NCI-H2171 (cell line): ENCODE measurements around the gene RETSAT.
"Not testable (repeated sequence)": the region's sequence is repeated elsewhere in the genome, so short reads cannot be mapped to it uniquely, and the experiment has no call there.

Experiments used
- DNase-seq: peaks from one replicate; lab custom pipeline; 2025; lab: John Stamatoyannopoulos, UW

RETSAT gene

DNA sequence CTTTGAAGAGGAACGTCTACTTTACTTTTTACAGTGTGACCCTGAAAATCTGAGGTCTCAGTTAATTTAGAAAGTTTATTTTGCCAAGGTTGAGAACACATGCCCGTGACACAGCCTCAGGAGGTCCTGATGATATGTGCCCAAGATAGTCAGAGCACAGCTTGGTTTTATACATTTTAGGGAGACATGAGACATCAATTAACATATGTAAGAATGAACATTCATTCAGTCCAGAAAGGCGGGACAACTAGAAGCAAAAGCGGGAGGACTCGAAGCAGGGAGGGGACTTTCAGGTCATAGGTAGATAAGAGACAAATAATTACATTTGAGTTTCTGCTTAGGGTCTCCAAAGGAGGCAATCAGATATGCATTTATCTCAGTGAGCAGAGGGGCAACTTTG lies 23.9 kb upstream of the RETSAT start:
- DNase-seq, result no peak

DNA sequence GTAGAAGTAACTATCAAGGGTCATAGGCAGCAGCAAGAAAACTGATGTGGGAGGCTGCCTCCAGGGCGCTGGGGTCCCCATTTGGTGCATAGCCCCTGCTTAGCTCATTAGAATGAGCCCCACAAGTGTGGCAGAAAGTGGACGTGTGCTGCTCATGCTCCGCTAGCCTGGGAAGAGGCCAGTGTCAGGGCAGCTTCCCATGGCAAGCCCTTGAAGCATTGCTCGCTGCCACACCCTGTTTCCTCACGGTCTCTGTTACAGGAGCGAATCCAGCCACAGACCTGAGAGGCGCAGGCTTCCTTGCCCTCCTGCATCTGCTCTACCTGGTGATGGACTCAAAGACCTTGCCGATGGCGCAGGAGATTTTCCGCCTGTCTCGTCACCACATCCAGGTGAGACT lies 22.8 kb upstream of the RETSAT start:
- DNase-seq, result no peak

DNA sequence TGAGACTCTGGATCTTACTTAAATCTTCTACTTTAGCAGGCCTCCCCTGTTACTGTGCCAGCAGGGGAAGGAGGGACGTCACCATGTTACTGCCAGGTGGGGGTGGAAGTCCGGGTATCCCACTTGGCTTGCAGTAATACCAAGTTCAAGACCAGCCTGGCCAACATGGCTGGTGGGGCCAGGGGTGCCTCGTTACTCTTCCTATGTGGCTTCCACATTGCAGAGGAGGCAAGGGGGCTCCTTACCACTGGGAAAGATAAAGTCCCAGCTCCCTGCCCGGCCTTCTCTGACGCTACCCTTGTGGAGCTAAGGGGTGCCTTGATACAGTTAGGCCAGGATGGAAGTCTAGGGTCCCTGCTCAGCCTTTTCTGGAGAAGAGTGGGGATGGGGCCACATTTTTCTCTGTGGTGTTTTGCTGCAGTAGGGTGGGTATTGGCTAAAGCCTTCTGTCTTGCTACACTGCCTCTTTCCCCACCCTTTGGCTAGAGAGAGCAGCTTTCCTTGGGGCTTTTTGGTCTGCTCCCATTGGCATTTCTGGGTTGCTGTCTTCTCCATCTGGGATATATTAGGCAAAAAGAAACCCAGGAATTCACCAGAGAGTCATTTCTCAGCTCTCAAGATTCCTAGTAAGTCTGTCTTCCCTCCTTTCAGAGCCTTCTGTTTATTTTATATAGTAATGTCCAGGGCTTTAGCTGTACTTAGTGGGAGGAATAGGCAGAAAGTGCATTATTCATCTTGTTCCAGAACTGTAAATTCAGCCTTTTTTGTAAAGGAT lies 22.1 kb upstream of the RETSAT start:
- no peak for DNase-seq

DNA sequence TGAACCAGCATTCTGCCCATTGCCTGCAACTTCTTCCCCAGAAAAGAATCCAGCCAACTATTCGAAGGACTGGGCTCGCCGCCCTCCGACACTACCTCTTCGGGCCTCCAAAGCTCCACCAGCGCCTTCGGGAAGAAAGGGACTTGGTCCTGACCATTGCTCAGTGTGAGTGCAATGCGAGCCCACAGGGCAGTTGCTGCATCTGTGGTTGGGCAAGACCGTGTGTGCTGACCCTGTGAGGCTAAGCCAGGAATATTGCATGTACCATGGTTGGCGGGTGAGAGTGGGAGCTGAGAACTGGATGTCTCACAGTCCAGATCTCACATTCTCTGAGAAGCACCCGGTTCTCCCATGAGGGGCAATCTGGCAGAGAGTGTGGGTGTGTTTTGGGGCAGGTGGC lies 16.7 kb upstream of the RETSAT start:
- no peak for DNase-seq

DNA sequence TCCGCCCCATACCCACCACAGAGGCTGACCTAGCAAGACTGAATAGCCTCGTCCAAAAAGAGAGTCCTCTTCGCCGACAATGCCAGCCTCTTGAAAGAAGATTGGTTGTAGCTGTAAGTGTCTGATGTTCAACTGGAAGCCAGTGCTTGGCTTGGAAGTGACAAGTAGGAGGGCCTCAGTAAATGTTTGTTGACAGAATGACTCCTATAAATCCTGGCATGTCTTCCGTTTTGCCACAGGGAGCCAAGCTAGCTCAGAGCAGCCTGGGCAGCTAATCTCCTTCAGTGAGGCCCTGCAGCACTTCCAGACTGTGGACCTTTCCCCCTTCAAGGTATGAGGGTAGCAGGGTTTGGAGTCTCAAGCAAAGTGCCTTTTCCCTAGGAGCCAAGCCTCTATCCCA lies 15.2 kb upstream of the RETSAT start:
- DNase-seq, result no peak

DNA sequence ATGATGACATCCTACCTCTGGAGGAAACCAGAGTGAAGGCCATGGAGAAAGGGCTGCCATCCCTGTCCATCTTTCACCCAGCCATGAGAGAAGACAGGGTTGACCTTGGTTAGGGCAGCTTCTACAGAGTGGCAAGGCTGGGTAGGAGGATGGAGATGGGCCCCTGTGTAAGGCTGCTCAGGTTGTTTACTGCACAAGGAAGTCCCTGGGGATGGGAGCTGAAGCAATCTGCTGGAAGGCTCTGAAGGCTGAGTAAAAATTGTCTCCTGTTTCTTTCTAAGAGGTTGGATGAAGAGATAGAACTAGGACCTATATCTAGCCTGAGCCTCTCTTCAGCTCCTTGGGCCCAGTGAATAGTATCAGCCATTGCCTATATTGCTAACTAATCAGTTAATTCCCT lies 14.6 kb upstream of the RETSAT start:
- peak; percentile 3 for DNase-seq

DNA sequence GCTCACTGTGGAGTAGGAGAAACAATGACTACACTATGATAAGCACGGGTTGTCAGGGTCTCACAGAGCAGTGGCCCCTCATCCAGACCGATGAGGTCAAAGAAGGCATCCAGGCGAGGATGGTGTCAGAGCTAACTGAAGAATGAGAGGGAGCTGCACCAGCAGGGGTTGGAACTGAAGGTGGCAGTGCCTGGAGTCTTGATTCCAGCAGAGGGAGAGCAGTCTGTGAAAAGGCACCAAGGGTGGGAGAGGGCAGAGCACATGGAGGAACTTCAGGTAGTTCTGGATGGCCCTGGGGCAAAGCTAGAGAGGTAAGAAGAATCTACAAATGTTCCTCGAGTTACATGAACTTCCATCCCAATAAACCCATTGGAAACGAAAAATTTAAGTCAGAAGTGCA lies 12.9 kb upstream of the RETSAT start:
- DNase-seq, result no peak

DNA sequence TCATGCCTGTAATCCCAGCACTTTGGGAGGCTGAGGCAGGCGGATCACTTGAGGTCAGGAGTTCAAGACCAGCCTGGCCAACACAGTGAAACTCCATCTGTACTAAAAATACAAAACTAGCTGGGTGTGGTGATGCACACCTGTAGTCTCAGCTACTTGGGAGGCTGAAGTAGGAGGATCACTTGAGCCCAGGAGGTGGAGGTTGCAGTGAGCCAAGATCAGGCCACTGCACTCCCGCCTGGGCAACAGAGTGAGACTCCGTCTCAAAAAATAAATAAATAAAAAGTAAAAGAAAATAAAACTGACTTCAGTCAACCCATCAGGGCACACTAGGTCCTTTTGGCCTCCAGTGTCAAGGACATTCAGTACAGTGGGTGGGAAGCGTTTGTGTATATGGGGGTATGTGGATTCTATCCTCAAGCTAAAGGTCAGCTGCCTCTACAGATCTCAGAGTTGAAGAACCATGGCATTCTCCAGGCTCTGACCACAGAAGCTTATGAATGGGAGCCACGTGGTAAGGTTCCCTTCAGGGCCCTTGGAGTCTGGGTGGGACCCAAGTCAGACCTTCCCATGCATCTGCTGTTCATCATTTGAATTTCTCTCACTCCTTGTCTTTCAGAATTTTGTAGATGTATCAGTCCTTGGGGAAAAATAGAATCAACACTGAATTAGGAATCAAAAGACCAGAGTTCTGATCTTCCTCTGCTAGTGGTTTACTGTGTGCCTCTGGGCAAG lies 8.5 kb upstream of the RETSAT start:
- DNase-seq, result not testable (repeated sequence)

DNA sequence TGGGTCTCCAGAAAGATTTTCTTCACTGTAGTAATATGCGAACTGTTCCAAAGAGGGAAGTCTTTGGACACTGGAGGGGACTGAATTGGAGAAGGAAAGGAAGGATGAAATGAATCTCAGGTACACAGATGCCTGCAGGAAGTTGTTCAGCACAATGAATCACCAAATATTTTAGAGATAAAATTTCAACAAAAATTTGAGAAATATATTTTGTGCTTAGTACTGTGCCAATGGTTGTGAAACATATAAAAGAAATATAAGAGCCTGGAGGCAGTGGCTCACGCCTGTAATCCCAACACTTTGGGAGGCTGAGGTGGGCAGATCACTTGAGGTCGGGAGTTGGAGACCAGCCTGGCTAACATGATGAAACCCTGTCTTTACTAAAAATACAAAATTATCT lies 3.4 kb upstream of the RETSAT start:
- DNase-seq, result no peak

DNA sequence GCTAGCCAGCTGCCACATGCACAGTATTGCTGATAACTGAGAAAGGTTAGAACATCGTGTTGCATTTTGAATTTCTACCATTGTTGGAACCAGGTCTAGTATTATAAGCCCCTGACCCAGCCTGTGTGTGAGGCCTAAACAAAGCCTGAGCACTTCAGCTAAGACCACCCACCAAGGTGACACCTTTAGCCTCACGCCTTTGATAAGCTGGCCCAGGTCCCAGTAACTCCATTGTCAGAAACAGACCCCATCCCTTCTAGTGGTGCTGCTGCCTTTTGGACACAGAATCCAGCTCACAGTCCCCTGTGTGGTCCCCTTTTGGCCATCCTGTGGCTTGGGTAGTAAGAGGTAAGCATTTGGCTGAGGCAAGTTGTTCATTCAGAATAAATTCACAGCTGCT lies 1.9 kb upstream of the RETSAT start:
- DNase-seq, result no peak

DNA sequence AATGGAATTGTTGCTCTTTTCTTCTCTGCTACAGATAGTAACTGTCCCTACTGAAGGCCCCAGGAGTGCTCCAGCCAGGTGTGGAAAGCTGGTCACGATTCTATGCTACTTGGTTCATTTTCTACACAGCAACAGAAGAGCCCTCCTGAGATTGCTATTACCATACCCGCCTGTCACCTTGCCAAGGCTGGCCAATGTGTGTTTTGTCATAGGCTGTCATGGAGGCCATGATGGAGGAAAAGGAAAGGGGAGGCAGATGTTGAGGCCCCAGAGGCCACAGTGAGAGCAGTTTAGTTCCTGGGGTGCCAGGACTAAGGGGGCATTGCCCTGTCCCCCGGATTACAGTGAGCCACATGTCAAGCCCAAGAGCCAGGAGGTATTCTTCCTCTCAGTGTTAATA lies 1.2 kb upstream of the RETSAT start:
- DNase-seq, result no peak

DNA sequence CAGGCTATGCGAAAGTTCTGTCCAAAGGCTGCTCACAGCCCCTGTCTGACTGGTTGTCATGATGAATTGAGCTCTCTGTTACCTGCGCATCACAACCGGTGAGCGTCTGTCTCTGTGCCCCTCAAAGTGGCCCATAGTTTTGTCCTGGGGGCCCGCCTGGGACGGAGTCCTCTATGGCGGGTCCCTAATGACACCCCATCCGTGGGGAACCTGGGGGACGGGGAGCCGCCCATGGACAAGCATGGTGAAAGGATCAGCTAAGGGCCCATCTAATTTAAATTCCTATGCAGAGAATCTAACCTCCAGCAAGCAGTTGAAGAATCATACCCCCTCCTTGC lies 714 bp upstream of the RETSAT start:
- DNase-seq, result no peak

DNA sequence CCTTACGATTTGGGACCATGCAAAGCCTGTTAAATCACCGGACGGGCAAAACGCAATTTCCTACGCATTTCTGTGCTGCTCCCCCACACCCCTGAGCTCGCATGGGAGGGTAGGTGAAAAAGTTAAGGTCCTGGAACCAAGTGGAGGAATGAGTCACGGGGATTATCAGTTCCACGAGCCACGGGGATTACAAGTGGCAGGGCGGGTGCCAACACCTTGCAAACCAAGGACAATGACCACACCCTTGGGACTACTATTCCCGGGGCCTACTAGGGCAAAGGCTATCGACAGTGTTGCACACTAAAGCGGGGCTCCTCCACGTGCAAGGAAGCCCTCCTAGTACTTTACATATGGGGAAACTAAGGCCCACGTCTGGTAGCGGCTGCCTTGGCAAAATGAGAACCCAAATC lies 447 bp downstream of the RETSAT start:
- DNase-seq, result no peak

DNA sequence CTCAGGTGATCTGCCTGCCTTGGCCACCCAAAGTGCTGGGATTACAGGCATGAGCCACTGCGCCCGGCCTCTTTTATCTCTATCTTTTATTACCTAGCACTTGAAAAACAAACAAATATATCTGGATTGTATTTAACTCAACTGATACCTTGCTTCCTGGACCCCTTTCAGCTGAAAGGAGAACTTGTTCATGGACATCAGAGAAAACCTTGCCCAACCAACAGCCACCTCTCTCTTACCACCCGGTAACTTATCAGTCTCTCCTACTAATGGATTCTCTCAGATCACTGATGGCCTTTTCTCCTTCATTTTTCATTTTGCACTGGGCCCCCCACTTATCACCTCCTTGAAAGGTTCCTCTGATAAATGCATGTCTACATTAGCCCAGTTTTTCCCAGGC lies 6.7 kb downstream of the RETSAT start:
- no peak for DNase-seq

DNA sequence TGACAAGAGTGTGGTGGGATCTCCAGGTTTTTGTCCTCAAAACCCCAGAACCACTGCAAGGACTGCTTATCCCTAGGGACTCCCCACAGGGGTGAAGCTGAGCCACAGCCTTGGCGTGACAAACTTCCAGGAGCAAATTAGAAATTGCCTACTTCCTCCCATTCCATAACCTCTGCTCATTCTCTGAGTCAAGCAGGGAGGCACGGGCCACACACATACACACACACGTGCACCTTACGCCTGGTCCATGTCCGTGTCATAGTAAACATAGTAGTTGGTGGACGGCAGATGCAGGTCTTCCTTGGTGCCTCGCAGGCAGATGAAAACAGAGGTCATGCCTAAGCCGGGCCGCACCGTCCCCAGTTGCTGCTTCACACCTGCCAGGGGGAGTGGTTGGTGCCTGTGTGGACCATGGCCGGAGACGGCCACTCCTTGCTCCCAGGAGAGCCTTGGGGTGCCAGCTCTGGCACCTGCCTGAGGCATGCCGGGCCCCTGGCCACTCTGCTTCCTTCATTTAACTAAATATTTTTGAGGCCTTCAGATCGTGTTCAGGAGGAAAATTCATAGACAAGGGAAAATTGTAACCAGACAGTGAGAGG lies 9.9 kb downstream of the RETSAT start:
- DNase-seq, result no peak

DNA sequence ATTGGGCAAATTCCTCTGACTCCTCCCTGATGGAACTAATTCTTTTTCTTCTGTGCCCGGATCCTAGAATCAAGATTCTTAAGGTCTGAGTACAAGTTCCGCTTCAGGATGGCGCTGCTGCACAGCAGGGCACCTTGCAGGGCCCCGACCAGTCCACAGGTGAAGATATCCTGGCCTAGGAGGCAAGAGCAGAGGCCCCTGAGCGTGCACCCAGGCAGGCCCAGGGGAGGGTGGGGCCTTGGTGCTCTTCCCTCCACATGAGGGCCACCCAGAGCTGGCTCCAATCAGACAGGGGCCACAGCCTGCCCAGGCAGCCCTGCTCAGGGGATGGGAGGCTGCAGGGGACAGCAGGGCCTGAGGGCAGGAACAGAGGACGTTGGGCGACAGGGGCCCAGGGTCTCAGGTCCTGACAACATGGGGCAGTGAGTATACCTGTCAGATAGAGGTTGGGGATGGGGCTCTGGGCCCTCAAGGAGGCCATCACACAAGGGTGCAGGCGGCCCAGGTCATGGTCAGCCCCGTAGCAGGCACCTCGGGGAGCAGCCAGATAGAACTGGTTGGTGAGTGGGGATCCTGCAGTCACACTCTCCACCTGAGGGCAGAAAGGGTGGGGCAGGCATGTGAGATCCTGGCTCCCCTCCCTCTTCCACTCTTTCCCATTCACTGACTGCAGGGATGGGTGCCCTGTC lies 11.0 kb downstream of the RETSAT start:
- DNase-seq, result not testable (repeated sequence)

DNA sequence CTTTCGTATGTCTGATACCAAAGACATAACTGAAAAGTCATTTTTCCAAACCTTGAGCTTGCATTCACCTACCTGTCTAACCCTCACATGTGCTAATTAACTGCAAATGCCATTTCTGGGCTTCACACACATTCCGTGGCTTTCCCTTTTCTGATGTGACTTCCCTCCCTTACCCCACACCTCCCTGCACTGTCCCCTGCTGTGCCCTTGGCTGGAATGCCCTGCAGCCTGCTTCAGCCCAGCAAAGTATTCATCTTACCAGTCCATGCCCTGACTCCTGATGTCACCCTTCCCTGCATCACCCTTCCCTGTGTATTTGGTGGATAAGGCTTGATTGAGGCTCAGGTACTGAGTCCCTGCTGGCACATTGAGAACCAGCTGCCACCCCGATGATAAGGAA lies 12.2 kb downstream of the RETSAT start:
- DNase-seq, result no peak

DNA sequence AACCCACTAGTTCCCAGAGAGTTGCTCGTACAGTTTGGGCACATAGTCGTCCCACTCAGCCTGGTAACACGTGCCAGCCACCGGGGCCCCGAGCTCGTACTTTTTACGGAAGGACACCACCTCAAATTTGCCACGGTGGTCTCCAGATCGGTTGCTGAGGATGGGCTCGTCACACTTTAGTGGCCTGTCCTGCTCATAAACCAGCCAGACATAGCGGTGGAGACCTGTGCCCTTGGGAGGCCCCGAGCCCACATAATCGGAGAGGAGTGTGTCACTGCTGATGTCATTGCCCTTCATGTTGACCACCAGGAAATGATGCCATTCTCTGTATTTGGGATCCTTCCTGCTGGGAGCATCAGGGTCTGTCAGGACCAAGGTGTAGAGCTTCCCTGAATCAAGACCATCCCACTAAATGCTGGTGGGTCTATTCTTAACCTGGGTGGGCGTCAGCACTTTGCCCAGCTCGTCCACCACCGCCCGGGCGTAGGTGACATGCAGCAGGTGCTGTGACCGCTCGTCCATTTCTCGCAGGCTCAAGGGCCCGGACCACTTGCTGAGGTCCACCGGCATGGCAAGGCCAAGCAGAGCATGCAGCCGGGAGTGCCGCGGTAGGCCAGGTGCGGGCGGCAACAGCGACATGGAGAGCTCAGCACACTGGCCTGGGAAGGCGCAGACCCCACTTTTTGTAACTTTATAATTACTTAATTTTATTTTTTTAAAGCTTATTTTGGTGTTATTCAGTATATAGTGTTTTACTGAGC lies 12.9 kb downstream of the RETSAT start:
- DNase-seq, result no peak

DNA sequence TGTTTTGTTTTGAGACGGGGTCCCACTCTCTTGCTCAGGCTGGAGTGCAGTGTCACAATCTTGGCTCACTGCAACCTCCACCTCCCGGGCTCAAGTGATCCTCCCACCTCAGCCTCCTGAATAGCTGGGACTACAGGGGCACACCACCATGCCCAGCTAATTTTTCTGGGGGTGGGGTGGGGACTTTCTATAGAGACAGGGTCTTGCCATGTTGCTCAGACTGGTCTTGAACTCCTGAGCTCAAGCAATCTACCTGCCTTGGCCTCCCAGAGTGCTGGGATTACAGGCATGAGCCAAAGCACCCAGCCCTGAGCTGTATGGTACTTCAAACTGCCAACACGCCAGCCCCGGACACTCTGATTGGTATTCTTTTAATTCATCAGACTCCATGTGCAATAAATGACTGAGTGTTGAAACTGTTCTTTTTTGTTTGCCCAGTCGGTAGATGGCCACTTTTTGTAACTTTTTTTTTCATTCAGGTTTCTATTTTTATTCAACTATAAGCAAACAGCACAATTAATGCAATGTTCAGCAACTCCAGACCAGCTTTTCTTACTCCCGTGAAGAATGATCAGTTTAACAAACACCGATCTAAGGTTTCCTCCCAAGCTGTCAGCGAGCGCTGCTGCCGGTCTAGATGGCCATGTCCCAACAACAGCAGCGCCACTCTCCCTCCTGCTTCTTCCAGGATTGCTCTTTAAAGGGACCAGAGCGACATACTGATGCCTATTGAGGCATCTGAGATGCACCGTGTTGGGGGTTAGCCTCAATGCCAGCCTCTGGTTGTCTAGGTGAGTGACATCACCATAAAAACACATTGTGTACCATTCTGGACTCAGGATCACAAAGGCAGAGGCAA lies 14.1 kb downstream of the RETSAT start:
- DNase-seq, result peak; percentile 54

DNA sequence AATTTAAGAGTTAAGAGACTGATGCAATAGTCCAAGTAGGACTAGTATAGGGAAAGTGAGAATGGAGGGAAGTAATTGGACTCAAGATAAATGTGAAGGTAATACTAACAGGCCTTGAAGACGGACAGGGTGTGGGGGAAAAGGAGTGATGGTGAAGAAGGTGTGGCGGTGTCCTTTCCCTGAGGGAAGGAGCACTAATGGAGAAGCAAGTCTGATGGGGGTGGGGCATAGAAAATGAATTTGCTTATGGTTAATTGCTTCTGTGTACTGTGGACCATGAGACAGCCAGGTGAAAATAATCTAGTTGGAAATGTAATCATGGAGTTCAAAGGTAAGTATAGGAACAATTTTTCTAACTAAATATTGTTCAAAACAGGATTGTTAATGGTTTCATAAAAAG lies 19.4 kb downstream of the RETSAT start:
- DNase-seq, result no peak

DNA sequence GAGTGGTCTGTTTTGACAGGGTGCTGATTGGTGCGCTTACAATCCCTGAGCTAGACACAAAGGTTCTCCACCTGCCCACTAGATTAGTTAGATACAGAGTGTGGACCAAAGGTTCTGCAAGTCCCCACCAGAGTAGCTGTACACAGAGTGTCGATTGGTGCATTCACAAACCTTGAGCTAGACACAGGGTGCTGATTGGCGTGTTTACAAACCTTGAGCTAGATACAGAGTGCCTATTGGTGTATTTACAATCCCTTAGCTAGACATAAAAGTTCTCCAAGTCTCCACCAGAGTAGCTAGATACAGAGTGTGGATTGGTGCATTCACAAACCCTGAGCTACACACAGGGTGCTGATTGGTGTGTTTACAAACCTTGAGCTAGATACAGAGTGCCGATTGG lies 20.5 kb downstream of the RETSAT start:
- not testable (repeated sequence) for DNase-seq
